GM19468 (cell line): ENCODE measurements around the gene GDPGP1.
A peak's percentile ranks its signal among the peaks of the same experiment; 100 is the strongest.

ENCODE experiments used
- ATAC-seq: cut with Tn5 transposase; IDR thresholded peaks from one replicate; pipeline ENCODE4 v1.9.1; 2021; ENCODE audit warnings: mild to moderate bottlenecking, moderate library complexity, moderate number of reproducible peaks; ENCODE audit not compliant: unreplicated experiment; ENCODE audit errors: extremely low read depth

GDPGP1 gene

GRCh38 chr15:90223441-90224165, 10.4 kb upstream of the GDPGP1 start:
- no peak for ATAC-seq

- ATAC-seq = no peak
These were observed 9.0 kb upstream of the GDPGP1 start for GRCh38 chr15:90225047-90225446.

GRCh38 chr15:90225504-90226234, 8.3 kb upstream of the GDPGP1 start:
- ATAC-seq = no peak

GRCh38 chr15:90227336-90227735, 6.7 kb upstream of the GDPGP1 start:
- ATAC-seq = no peak

GRCh38 chr15:90227816-90228772, 5.9 kb upstream of the GDPGP1 start:
- ATAC-seq = no peak

GRCh38 chr15:90228960-90229359, 5.0 kb upstream of the GDPGP1 start:
- no peak for ATAC-seq

- ATAC-seq = no peak
These were observed 3.9 kb upstream of the GDPGP1 start for GRCh38 chr15:90230071-90230494.

GRCh38 chr15:90230610-90231009, 3.4 kb upstream of the GDPGP1 start:
- no peak for ATAC-seq

- no peak for ATAC-seq
These were observed 2.7 kb upstream of the GDPGP1 start for GRCh38 chr15:90231028-90232017.

- ATAC-seq = no peak
These were observed 1.8 kb upstream of the GDPGP1 start for GRCh38 chr15:90232196-90232595.

- no peak for ATAC-seq
These were observed 1.0 kb upstream of the GDPGP1 start for GRCh38 chr15:90232941-90233386.

GRCh38 chr15:90233387-90234095, 468 bp upstream of the GDPGP1 start, which contains the start of gene CIB1:
CIB1 (minus strand) TSS chr15:90233941; CDS start chr15:90233885, 56 bp downstream.
- ATAC-seq = peak; percentile 65

- no peak for ATAC-seq
These were observed 5.4 kb downstream of the GDPGP1 start for GRCh38 chr15:90239371-90239770.

GRCh38 chr15:90240856-90241255, 6.8 kb downstream of the GDPGP1 start:
- no peak for ATAC-seq

- ATAC-seq = no peak
These were observed 7.6 kb downstream of the GDPGP1 start for GRCh38 chr15:90241343-90242192.

- ATAC-seq = no peak
These were observed 10.1 kb downstream of the GDPGP1 start for GRCh38 chr15:90243943-90244639.

- no peak for ATAC-seq
These were observed 14.8 kb downstream of the GDPGP1 start for GRCh38 chr15:90248789-90249202.
